Gastroesophageal sphincter (tissue), 3 donors: ENCODE results near the gene HAP1.
"Not testable (repeated sequence)": the region's sequence is repeated elsewhere in the genome, so short reads cannot be mapped to it uniquely, and the experiment has no call there.

Experiments
- POLR2A ChIP-seq, 2 donors: fragments of 450-650 bp; IDR thresholded peaks; one replicate each; pipeline ENCODE4 v1.6.1; 2017; ENCODE audit warnings: antibody characterized with exemption in 2 of 2, mild to moderate bottlenecking in 2 of 2, moderate library complexity in 1 of 2
- POLR2AphosphoS5 ChIP-seq: sonication (generic); formaldehyde crosslinking; IDR thresholded peaks from one replicate; pipeline ENCODE4 v1.6.1; 2017; ENCODE audit warnings: antibody characterized with exemption
- TF ChIP-seq, protein P1 (sequence below), 4 experiments: fragments of 200-600 bp in 2 of 4; fragments of 450-650 bp in 2 of 4; sonication (generic) in 1 of 4; IDR thresholded peaks; one replicate each; pipeline ENCODE4 v1.5.1; 2017 to 2019; ENCODE audit warnings: antibody characterized with exemption in 4 of 4, mild to moderate bottlenecking in 2 of 4, moderate library complexity in 2 of 4

- TF ChIP-seq, protein P1, sequence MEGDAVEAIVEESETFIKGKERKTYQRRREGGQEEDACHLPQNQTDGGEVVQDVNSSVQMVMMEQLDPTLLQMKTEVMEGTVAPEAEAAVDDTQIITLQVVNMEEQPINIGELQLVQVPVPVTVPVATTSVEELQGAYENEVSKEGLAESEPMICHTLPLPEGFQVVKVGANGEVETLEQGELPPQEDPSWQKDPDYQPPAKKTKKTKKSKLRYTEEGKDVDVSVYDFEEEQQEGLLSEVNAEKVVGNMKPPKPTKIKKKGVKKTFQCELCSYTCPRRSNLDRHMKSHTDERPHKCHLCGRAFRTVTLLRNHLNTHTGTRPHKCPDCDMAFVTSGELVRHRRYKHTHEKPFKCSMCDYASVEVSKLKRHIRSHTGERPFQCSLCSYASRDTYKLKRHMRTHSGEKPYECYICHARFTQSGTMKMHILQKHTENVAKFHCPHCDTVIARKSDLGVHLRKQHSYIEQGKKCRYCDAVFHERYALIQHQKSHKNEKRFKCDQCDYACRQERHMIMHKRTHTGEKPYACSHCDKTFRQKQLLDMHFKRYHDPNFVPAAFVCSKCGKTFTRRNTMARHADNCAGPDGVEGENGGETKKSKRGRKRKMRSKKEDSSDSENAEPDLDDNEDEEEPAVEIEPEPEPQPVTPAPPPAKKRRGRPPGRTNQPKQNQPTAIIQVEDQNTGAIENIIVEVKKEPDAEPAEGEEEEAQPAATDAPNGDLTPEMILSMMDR (IDR thresholded peaks at IDR 0.05), result not testable (repeated sequence)
- not testable (repeated sequence) for TF ChIP-seq POLR2A (IDR thresholded peaks at IDR 0.05); POLR2AphosphoS5
Measured at GRCh38 chr17:41776262-41776900, 41.9 kb upstream of the HAP1 start.
